ENCODE data around the gene TGFB2. TPM values are rescaled to one million over a fixed set of nuclear protein-coding genes. Genes with fewer than 3 reads are reported as not detected.

TGFB2 gene
- total RNA-seq, 1 experiment from 2014 or later: 0.34 TPM

DNA sequence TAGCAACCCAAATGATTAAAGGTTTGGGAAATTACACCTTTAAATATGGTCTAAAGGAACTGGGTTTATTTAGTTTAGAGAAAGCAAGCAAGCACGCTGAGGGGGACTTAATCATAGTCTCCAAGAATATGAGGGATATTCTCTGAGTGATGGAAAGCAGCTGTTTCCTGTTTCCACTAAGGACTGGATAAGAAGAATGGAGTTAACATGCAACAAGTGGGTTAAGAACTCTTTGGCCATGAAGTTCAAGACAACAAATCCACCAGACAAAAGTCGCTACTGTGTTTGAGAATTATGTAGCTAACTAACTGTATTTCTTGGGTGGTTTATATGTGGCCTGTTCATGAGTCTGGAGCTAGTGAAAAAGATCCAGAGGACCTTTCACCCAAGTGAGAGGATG, 85.7 kb downstream of the TGFB2 start (continued):
- no peak for TF ChIP-seq RAD21 (IDR thresholded peaks at IDR 0.05; ENCODE audit: low read depth)

DNA sequence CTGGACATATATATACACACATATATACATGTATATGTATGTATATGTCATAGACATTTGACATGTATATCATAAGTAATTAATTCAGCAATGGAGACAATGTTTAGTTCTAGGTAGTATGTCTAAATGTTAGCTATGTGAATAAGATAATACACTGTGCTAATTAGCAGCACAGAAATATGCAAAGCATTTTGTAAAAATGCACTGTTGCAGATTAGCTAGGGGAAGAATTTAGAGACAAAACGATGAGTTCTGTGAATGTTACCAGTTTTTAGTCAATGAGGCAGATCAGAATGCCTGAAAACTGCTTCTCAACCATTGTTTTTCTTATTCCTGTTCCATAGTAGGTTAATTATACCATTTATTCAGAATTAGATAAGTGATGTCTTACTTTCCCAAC, 86.3 kb downstream of the TGFB2 start:
- H4K20me1 ChIP-seq (ENCODE audit: insufficient read depth): no peaks in the 10 kb centered on the region
- H3K36me3 ChIP-seq (ENCODE audit: control insufficient read depth in 1 of 2, insufficient read depth in 2 of 2, low read length in 2 of 2): no peaks in the 10 kb centered on the region
- RAD21 ChIA-PET (ENCODE audit: low non-redundant PET in 1 of 2, low total read pairs in 2 of 2, uncharacterized antibody in 2 of 2, unreplicated experiment in 2 of 2): no interaction called here
- no peaks in the 10 kb centered on the region for H3K9me3 ChIP-seq (ENCODE audit: control insufficient read depth in 1 of 2, insufficient read depth in 1 of 2, low read depth in 1 of 2, low read length in 2 of 2)
- no peaks in the 10 kb centered on the region for H3K79me2 ChIP-seq (ENCODE audit: insufficient read depth, low read length)
- no peaks in the 10 kb centered on the region for H3K27me3 ChIP-seq (ENCODE audit: insufficient read depth, low read length)
- BruUV-seq (replicated peaks): no TSS peak
- H3K27ac ChIP-seq (ENCODE audit: low read depth, low read length): no peak overlapping the region
- H3K4me3 ChIP-seq (replicated peaks in 1 of 2; ENCODE audit: low read depth in 1 of 2, low read length in 2 of 2): no peak overlapping the region
- no peak overlapping the region for H3K4me2 ChIP-seq (ENCODE audit: low read length)
- H3K9ac ChIP-seq (ENCODE audit: low read length): no peak overlapping the region
- H3K9me2 ChIP-seq (ENCODE audit: insufficient read depth): peaks cover 3% of the 10 kb centered on the region; the same call in 1 of the 2 replicates
- POLR2A ChIA-PET: no interaction called here
- no peak overlapping the region for H2AFZ ChIP-seq (ENCODE audit: low read depth, low read length, poor library complexity, severe bottlenecking)
- no peaks in the 10 kb centered on the region for H3K4me1 ChIP-seq (ENCODE audit: control insufficient read depth in 1 of 2, insufficient read depth in 2 of 2, low read length in 2 of 2)
- CTCF ChIA-PET: interaction anchor here (0.5 kb wide), 1 partner anchor 113 kb away, joined by 3 read pairs; no protein-coding TSS in a partner anchor
- no peak for DNase-seq (ENCODE audit: low read depth, low spot score)
- intact Hi-C loops (cut with micrococcal nuclease): no loop called here
- no peak for ATAC-seq
- TF ChIP-seq SRF (IDR thresholded peaks at IDR 0.05; ENCODE audit: low read depth) (no peak), MAX (IDR thresholded peaks at IDR 0.05) (no peak), CBX3 (IDR thresholded peaks at IDR 0.05; ENCODE audit: low read depth) (no peak), REST (IDR thresholded peaks at IDR 0.05; ENCODE audit: low read depth) (no peak), SIN3A (IDR thresholded peaks at IDR 0.05; ENCODE audit: low read depth) (no peak)
